Colonic mucosa (tissue), 4 donors: Measurements from ENCODE around the gene MBTD1. TPM values are rescaled to one million over a fixed set of nuclear protein-coding genes. Genes with fewer than 3 reads are reported as not detected.

Source experiments
- DNase-seq: peaks from one replicate; pipeline ENCODE4 v3.0.0-alpha.2; 2020
- H3K27ac ChIP-seq: fragments of 200-600 bp; one replicate; pipeline ENCODE4 v1.8.0; 2021
- H3K27me3 ChIP-seq: fragments of 200-600 bp; one replicate; pipeline ENCODE4 v1.8.0; 2021
- H3K36me3 ChIP-seq: fragments of 200-600 bp; one replicate; pipeline ENCODE4 v1.8.0; 2021
- H3K4me1 ChIP-seq: fragments of 200-600 bp; one replicate; pipeline ENCODE4 v1.8.0; 2021; ENCODE audit warnings: mild to moderate bottlenecking
- H3K4me3 ChIP-seq: fragments of 200-600 bp; one replicate; pipeline ENCODE4 v1.8.0; 2021
- H3K9ac ChIP-seq, 2 donors: one replicate each; pipeline ENCODE4 v1.7.0; 2013; ENCODE audit warnings: control low read depth in 2 of 2, low read depth in 2 of 2, low read length in 2 of 2
- H3K9me3 ChIP-seq: fragments of 200-600 bp; one replicate; pipeline ENCODE4 v1.8.0; 2021
- CTCF ChIP-seq: fragments of 200-600 bp; IDR thresholded peaks from one replicate; pipeline ENCODE4 v1.8.0; 2022; ENCODE audit warnings: antibody characterized with exemption, mild to moderate bottlenecking
- intact Hi-C: fragments of 100-400 bp; cut with DNase I; formaldehyde crosslinking; loops from one replicate; pipeline ENCODE4 v1.14.1; 2022
- total RNA-seq, 2 donors: library from RNA; stranded (reverse); fragmentation: NEBNext Ultra II Directional in 1 of 2; extraction: Animal tissue kit (Norgen Biotek cat#: 25700) in 1 of 2; gene quantifications; one replicate each; pipeline ENCODE4 v1.2.1, GENCODE V29; 2021
- donor health status: healthy.
- donor health status: DM: no; HTN: no; CAD: no.
- donor health status: DM: no; HTN: no; CAD: no.

MBTD1 gene
- total RNA-seq, 2 donors from 2014 or later, result 11.3 to 14.9 TPM

GRCh38 chr17:51224402-51225262 lies 35.2 kb downstream of the MBTD1 start:
- Histone ChIP-seq H3K9ac (no peak overlapping the region), H3K27ac (no peak overlapping the region)

GRCh38 chr17:51221322-51221721 lies 38.5 kb downstream of the MBTD1 start:
- Histone ChIP-seq H3K36me3 (peaks cover 6% of the 10 kb centered on the region), H3K27me3 (no peaks in the 10 kb centered on the region), H3K27ac (no peak overlapping the region), H3K9ac (no peak overlapping the region), H3K4me1 (no peaks in the 10 kb centered on the region), H3K4me3 (no peak overlapping the region), H3K9me3 (no peaks in the 10 kb centered on the region)
- DNase-seq, result no peak
- no peak for TF ChIP-seq CTCF
- intact Hi-C loops, result no loop called here

More at GRCh38 chr17:51224402-51225262, 35.2 kb downstream of the MBTD1 start:
- no peak for DNase-seq
- Histone ChIP-seq H3K9me3 (no peaks in the 10 kb centered on the region), H3K36me3 (no peaks in the 10 kb centered on the region), H3K27me3 (no peaks in the 10 kb centered on the region), H3K4me3 (no peak overlapping the region), H3K4me1 (no peaks in the 10 kb centered on the region)
- TF ChIP-seq CTCF, result no peak
- intact Hi-C loops, result no loop called here

GRCh38 chr17:51217946-51218345 lies 41.9 kb downstream of the MBTD1 start:
- Histone ChIP-seq H3K4me1 (no peaks in the 10 kb centered on the region), H3K9me3 (no peaks in the 10 kb centered on the region), H3K4me3 (no peak overlapping the region), H3K27ac (no peak overlapping the region), H3K27me3 (no peaks in the 10 kb centered on the region), H3K9ac (no peak overlapping the region), H3K36me3 (peaks cover 10% of the 10 kb centered on the region)
- intact Hi-C loops, result no loop called here
- DNase-seq, result no peak
- TF ChIP-seq CTCF, result no peak

GRCh38 chr17:51214920-51215319 lies 44.9 kb downstream of the MBTD1 start:
- no peak for DNase-seq

GRCh38 chr17:51203838-51204237 lies 56.0 kb downstream of the MBTD1 start:
- Histone ChIP-seq H3K4me3 (no peak overlapping the region), H3K4me1 (no peaks in the 10 kb centered on the region), H3K9me3 (no peaks in the 10 kb centered on the region), H3K27me3 (no peaks in the 10 kb centered on the region), H3K9ac (no peak overlapping the region), H3K27ac (no peak overlapping the region), H3K36me3 (no peaks in the 10 kb centered on the region)
- intact Hi-C loops, result no loop called here
- no peak for DNase-seq
- TF ChIP-seq CTCF, result no peak

More at GRCh38 chr17:51214920-51215319, 44.9 kb downstream of the MBTD1 start:
- H3K9me3 ChIP-seq, result no peaks in the 10 kb centered on the region
- intact Hi-C loops, result no loop called here
- H3K4me3 ChIP-seq, result no peak overlapping the region
- TF ChIP-seq CTCF, result no peak
- H3K9ac ChIP-seq, result no peak overlapping the region
- H3K27ac ChIP-seq, result no peak overlapping the region
- H3K4me1 ChIP-seq, result no peaks in the 10 kb centered on the region
- H3K27me3 ChIP-seq, result no peaks in the 10 kb centered on the region
- H3K36me3 ChIP-seq, result peaks cover 10% of the 10 kb centered on the region
